PFSK-1 (cell line): ENCODE data around the gene CAMTA1.

Experiments used
- FOXP2 ChIP-seq: optimal IDR thresholded peaks from 2 replicates; pipeline ENCODE3; 2011; ENCODE audit warnings: borderline replicate concordance, control low read depth, inconsistent platforms; ENCODE audit not compliant: insufficient read depth; ENCODE audit errors: extremely low read length, extremely low read depth
- POLR2AphosphoS5 ChIP-seq: IDR thresholded peaks from 2 replicates; pipeline ENCODE4 v1.6.1; 2012; ENCODE audit warnings: low read depth, mild to moderate bottlenecking, control low read depth, low read length, moderate library complexity
- SIN3A ChIP-seq: IDR thresholded peaks from 2 replicates; pipeline ENCODE4 v1.6.1; 2012; ENCODE audit warnings: mild to moderate bottlenecking, low read length, moderate library complexity, borderline replicate concordance; ENCODE audit not compliant: insufficient read depth
- TAF1 ChIP-seq: IDR thresholded peaks from 2 replicates; pipeline ENCODE4 v1.6.1; 2012; ENCODE audit warnings: low read length, control low read depth, borderline replicate concordance; ENCODE audit not compliant: insufficient read depth
- TF ChIP-seq, protein P1 (sequence below), 2 experiments: IDR thresholded peaks; 2 replicates each; pipeline versions ENCODE4 v1.6.1 to v1.8.0; 2011 to 2012; ENCODE audit warnings: low read depth in 2 of 2, low read length in 2 of 2, control low read depth in 1 of 2, inconsistent platforms in 1 of 2, mild to moderate bottlenecking in 1 of 2, moderate library complexity in 1 of 2; ENCODE audit not compliant: insufficient read depth in 1 of 2

The CAMTA1 gene

GRCh38 chr1:7789828-7790227 is 1004.6 kb downstream of the CAMTA1 start:
- no peak for TF ChIP-seq FOXP2
- no peak for TF ChIP-seq SIN3A
- TF ChIP-seq, protein P1, sequence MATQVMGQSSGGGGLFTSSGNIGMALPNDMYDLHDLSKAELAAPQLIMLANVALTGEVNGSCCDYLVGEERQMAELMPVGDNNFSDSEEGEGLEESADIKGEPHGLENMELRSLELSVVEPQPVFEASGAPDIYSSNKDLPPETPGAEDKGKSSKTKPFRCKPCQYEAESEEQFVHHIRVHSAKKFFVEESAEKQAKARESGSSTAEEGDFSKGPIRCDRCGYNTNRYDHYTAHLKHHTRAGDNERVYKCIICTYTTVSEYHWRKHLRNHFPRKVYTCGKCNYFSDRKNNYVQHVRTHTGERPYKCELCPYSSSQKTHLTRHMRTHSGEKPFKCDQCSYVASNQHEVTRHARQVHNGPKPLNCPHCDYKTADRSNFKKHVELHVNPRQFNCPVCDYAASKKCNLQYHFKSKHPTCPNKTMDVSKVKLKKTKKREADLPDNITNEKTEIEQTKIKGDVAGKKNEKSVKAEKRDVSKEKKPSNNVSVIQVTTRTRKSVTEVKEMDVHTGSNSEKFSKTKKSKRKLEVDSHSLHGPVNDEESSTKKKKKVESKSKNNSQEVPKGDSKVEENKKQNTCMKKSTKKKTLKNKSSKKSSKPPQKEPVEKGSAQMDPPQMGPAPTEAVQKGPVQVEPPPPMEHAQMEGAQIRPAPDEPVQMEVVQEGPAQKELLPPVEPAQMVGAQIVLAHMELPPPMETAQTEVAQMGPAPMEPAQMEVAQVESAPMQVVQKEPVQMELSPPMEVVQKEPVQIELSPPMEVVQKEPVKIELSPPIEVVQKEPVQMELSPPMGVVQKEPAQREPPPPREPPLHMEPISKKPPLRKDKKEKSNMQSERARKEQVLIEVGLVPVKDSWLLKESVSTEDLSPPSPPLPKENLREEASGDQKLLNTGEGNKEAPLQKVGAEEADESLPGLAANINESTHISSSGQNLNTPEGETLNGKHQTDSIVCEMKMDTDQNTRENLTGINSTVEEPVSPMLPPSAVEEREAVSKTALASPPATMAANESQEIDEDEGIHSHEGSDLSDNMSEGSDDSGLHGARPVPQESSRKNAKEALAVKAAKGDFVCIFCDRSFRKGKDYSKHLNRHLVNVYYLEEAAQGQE (IDR thresholded peaks at IDR 0.05; ENCODE audit: insufficient read depth in 1 of 2, low read depth in 2 of 2, low read length in 2 of 2): no peak
- TF ChIP-seq POLR2AphosphoS5: no peak
- no peak for TF ChIP-seq TAF1

DNA sequence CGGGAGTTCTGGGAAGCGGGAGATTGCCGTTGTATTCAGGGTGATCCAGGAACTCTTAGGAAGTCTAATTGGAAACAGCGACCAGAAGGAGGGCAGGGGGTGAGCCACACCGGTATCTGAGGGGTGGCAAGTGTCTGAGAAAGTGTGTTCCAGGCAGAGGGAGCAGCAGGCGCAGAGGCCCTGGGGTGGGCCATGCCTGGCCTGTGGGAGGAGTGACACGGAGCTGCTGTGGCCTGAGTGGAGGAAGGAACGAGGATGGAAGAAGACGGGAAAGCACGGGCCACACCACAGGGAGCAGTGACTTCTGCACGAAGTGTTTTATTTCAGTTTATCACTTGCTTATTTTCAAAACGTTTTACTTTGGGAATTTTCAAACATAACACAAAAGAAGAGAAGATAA is 1010.2 kb downstream of the CAMTA1 start:
- TF ChIP-seq, protein P1 (IDR thresholded peaks at IDR 0.05; ENCODE audit: insufficient read depth in 1 of 2, low read depth in 2 of 2, low read length in 2 of 2): no peak

GRCh38 chr1:7805460-7805859 is 1020.2 kb downstream of the CAMTA1 start:
- TF ChIP-seq POLR2AphosphoS5 (no peak), FOXP2 (no peak), TAF1 (no peak), SIN3A (no peak)
- TF ChIP-seq, protein P1 (IDR thresholded peaks at IDR 0.05; ENCODE audit: insufficient read depth in 1 of 2, low read depth in 2 of 2, low read length in 2 of 2): no peak

DNA sequence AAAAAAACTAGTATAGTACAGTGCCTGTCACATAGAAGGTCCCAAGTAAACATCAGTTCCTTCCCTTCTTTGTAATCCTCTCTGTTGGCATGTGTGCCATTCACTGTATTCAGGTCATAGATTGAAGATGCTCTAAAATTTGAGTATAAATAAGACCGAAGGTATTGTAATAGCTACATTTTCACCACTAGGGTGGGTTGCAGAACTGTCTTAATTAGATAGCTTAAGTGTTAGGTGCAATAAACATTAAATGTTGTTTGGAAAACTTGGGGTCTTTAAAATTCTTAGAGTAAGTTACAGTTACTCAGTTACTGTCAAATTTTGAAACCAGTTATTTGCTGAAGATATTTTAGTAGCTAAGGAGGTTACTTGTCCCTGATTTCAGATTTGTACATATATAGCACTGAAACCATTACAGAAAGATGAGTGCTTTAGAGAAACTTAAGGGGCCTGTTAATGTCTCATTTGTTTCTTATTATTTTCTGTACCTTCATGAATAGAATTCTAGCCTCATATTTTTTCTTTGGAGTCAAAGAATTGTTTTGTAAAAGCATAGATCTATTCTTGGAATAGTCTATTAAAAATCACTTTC is 1023.1 kb downstream of the CAMTA1 start:
- TF ChIP-seq, protein P1 (IDR thresholded peaks at IDR 0.05; ENCODE audit: insufficient read depth in 1 of 2, low read depth in 2 of 2, low read length in 2 of 2): no peak
- TF ChIP-seq SIN3A (no peak), POLR2AphosphoS5 (no peak), FOXP2 (no peak), TAF1 (no peak)

DNA sequence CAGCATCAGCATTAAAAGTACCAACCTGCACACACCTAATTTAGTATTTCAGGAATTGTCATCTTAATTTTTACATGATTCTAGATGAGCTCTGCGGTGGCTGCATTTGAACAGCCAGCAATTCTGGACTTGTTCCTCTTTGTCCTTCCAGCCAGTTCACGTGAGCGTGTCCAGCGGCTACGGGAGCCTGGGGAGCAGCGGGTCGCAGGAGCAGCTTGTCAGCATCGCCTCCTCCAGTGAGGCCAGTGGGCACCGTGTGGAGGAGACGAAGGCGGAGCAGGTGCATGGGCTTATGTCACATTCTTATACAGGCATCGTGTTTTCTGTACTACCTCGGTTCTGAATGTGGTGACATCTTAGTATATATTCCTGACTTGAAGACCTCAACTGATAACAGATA is 1024.5 kb downstream of the CAMTA1 start:
- TF ChIP-seq FOXP2 (no peak), TAF1 (no peak), POLR2AphosphoS5 (no peak)
- TF ChIP-seq, protein P1 (IDR thresholded peaks at IDR 0.05; ENCODE audit: insufficient read depth in 1 of 2, low read depth in 2 of 2, low read length in 2 of 2): no peak
